PFSK-1 (cell line): ENCODE measurements around the gene AGR2.

ENCODE experiments used
- FOXP2 ChIP-seq: optimal IDR thresholded peaks from 2 replicates; pipeline ENCODE3; 2011; ENCODE audit warnings: borderline replicate concordance, control low read depth, inconsistent platforms; ENCODE audit not compliant: insufficient read depth; ENCODE audit errors: extremely low read length, extremely low read depth
- POLR2AphosphoS5 ChIP-seq: IDR thresholded peaks from 2 replicates; pipeline ENCODE4 v1.6.1; 2012; ENCODE audit warnings: low read depth, mild to moderate bottlenecking, control low read depth, low read length, moderate library complexity
- SIN3A ChIP-seq: IDR thresholded peaks from 2 replicates; pipeline ENCODE4 v1.6.1; 2012; ENCODE audit warnings: mild to moderate bottlenecking, low read length, moderate library complexity, borderline replicate concordance; ENCODE audit not compliant: insufficient read depth
- TAF1 ChIP-seq: IDR thresholded peaks from 2 replicates; pipeline ENCODE4 v1.6.1; 2012; ENCODE audit warnings: low read length, control low read depth, borderline replicate concordance; ENCODE audit not compliant: insufficient read depth
- TF ChIP-seq, protein P1 (sequence below), 2 experiments: IDR thresholded peaks; 2 replicates each; pipeline versions ENCODE4 v1.6.1 to v1.8.0; 2011 to 2012; ENCODE audit warnings: low read depth in 2 of 2, low read length in 2 of 2, control low read depth in 1 of 2, inconsistent platforms in 1 of 2, mild to moderate bottlenecking in 1 of 2, moderate library complexity in 1 of 2; ENCODE audit not compliant: insufficient read depth in 1 of 2

Gene AGR2

GRCh38 chr7:16786257-16786656 lies 18.5 kb downstream of the AGR2 start:
- TF ChIP-seq SIN3A (no peak), TAF1 (no peak), FOXP2 (no peak), POLR2AphosphoS5 (no peak)
- TF ChIP-seq, protein P1, sequence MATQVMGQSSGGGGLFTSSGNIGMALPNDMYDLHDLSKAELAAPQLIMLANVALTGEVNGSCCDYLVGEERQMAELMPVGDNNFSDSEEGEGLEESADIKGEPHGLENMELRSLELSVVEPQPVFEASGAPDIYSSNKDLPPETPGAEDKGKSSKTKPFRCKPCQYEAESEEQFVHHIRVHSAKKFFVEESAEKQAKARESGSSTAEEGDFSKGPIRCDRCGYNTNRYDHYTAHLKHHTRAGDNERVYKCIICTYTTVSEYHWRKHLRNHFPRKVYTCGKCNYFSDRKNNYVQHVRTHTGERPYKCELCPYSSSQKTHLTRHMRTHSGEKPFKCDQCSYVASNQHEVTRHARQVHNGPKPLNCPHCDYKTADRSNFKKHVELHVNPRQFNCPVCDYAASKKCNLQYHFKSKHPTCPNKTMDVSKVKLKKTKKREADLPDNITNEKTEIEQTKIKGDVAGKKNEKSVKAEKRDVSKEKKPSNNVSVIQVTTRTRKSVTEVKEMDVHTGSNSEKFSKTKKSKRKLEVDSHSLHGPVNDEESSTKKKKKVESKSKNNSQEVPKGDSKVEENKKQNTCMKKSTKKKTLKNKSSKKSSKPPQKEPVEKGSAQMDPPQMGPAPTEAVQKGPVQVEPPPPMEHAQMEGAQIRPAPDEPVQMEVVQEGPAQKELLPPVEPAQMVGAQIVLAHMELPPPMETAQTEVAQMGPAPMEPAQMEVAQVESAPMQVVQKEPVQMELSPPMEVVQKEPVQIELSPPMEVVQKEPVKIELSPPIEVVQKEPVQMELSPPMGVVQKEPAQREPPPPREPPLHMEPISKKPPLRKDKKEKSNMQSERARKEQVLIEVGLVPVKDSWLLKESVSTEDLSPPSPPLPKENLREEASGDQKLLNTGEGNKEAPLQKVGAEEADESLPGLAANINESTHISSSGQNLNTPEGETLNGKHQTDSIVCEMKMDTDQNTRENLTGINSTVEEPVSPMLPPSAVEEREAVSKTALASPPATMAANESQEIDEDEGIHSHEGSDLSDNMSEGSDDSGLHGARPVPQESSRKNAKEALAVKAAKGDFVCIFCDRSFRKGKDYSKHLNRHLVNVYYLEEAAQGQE (IDR thresholded peaks at IDR 0.05; ENCODE audit: insufficient read depth in 1 of 2, low read depth in 2 of 2, low read length in 2 of 2), result no peak

- no peak for TF ChIP-seq TAF1
- TF ChIP-seq, protein P1 (IDR thresholded peaks at IDR 0.05; ENCODE audit: insufficient read depth in 1 of 2, low read depth in 2 of 2, low read length in 2 of 2), result no peak
- no peak for TF ChIP-seq FOXP2
- TF ChIP-seq SIN3A, result no peak
- no peak for TF ChIP-seq POLR2AphosphoS5
These were observed 19.0 kb downstream of the AGR2 start for GRCh38 chr7:16785846-16786245.

DNA sequence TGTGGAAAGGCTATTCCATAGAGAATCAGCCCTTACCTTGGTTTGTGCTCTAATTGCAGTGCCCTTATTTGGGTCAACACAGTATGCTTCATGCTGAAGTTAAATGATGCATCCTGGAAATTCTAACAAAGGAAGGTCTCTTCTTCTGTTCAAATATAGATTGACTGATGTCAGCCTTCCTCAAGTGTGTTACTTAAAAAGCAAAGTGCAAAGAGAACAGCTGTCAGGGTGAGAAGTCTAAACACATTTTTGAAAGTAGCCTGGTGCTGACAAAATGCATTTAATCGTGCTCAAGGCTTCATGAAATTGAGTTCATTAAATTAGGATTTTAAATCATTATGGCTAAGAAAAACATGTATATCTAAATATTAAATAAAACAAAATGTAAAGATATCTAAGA lies 19.5 kb downstream of the AGR2 start:
- TF ChIP-seq FOXP2, result no peak
- no peak for TF ChIP-seq SIN3A
- TF ChIP-seq, protein P1 (IDR thresholded peaks at IDR 0.05; ENCODE audit: insufficient read depth in 1 of 2, low read depth in 2 of 2, low read length in 2 of 2), result no peak
- no peak for TF ChIP-seq POLR2AphosphoS5

DNA sequence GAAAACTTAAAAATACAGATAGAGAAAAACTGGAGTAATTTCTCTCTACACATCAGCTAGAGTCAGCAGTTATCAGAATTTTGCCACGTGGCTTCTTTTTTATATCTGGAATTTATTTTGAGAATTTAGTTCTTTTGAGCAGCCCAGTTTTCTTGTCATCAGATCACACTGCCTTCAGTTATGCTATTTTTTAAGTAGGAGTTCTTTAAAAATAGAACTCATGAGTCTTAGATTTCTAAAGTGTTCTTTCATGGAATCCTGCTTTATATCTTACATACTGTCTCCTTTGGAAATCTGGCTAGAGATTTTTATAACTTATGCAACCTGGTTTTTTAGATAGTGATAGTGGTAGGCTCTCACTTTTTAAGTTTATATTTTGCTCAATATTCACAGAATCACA lies 24.2 kb downstream of the AGR2 start:
- TF ChIP-seq, protein P1 (IDR thresholded peaks at IDR 0.05; ENCODE audit: insufficient read depth in 1 of 2, low read depth in 2 of 2, low read length in 2 of 2), result no peak
- TF ChIP-seq POLR2AphosphoS5 (no peak), TAF1 (no peak), FOXP2 (no peak), SIN3A (no peak)

DNA sequence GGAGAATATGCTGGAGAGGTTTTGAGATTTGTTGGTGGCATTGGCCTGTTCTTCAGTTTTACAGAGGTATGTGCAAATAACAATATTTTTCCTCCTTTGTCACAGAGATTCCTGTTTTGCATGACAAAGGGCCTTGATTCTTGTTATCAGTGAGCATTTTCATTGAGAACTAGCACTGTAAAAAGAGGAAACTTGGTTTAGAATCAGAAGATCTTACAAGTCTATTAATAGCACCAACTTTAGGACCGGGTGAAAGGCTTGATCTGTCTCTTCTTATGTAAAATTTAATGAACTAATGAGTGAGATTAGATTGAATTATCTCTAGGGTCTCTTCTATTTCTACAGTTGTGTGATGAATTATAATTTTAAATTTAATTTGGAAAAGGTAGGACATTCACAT lies 25.7 kb downstream of the AGR2 start:
- TF ChIP-seq SIN3A, result no peak
- no peak for TF ChIP-seq POLR2AphosphoS5

DNA sequence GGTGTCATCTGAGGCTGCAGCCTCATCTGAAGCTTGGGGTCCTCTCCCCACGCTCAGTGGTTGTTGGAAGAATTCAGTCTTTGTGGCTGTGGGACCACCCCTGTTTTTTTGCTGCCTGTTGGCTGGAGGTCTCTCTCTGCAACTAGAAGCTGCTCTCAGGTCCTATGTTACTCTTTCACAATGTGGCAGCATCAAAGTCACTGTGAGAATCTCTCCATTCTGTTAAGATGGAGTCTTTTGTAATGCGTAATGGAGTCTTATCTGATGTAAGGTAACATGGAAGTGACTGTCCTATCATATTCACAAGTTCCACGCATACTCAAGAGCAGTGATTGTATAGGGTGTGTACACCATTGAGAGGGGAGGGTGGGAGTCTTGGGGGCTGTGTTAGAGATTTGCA lies 26.3 kb downstream of the AGR2 start:
- TF ChIP-seq, protein P1 (IDR thresholded peaks at IDR 0.05; ENCODE audit: insufficient read depth in 1 of 2, low read depth in 2 of 2, low read length in 2 of 2), result no peak
- TF ChIP-seq POLR2AphosphoS5 (no peak), FOXP2 (no peak), SIN3A (no peak), TAF1 (no peak)
